ENCODE measurements around the gene PCBD1.
"Not testable (repeated sequence)": the region's sequence is repeated elsewhere in the genome, so short reads cannot be mapped to it uniquely, and the experiment has no call there.

The PCBD1 gene

GRCh38 chr10:70926226-70927000 is 38.0 kb upstream of the PCBD1 start:
- TF ChIP-seq CTCF (IDR thresholded peaks at IDR 0.05; ENCODE audit: control insufficient read depth, insufficient read depth, low read depth, low read length, missing control alignments), result no peak
- no peak for DNase-seq (ENCODE audit: low read depth)
- H3K4me3 ChIP-seq (ENCODE audit: control insufficient read depth, low read depth, low read length), result no peak overlapping the region

GRCh38 chr10:70925377-70926225 is 37.2 kb upstream of the PCBD1 start:
- no peak overlapping the region for H3K4me3 ChIP-seq (ENCODE audit: control insufficient read depth, low read depth, low read length)
- DNase-seq (ENCODE audit: low read depth), result no peak
- peak; percentile 94 for TF ChIP-seq CTCF (IDR thresholded peaks at IDR 0.05; ENCODE audit: control insufficient read depth, insufficient read depth, low read depth, low read length, missing control alignments)

- no peak for DNase-seq (ENCODE audit: low read depth)
- no peak overlapping the region for H3K4me3 ChIP-seq (ENCODE audit: control insufficient read depth, low read depth, low read length)
- no peak for TF ChIP-seq CTCF (IDR thresholded peaks at IDR 0.05; ENCODE audit: control insufficient read depth, insufficient read depth, low read depth, low read length, missing control alignments)
These were observed 35.3 kb upstream of the PCBD1 start for GRCh38 chr10:70923696-70924095.

- no peak for DNase-seq (ENCODE audit: low read depth)
- TF ChIP-seq CTCF (IDR thresholded peaks at IDR 0.05; ENCODE audit: control insufficient read depth, insufficient read depth, low read depth, low read length, missing control alignments), result no peak
- no peak overlapping the region for H3K4me3 ChIP-seq (ENCODE audit: control insufficient read depth, low read depth, low read length)
These were observed 32.9 kb upstream of the PCBD1 start for GRCh38 chr10:70921285-70921684.

- H3K4me3 ChIP-seq (ENCODE audit: control insufficient read depth, low read depth, low read length), result no peak overlapping the region
- no peak for TF ChIP-seq CTCF (IDR thresholded peaks at IDR 0.05; ENCODE audit: control insufficient read depth, insufficient read depth, low read depth, low read length, missing control alignments)
- no peak for DNase-seq (ENCODE audit: low read depth)
These were observed 32.2 kb upstream of the PCBD1 start for GRCh38 chr10:70920519-70920918.

- H3K4me3 ChIP-seq (ENCODE audit: control insufficient read depth, low read depth, low read length); DNase-seq (ENCODE audit: low read depth): not testable (repeated sequence)
These were observed 31.5 kb upstream of the PCBD1 start for GRCh38 chr10:70919906-70920305.
